Measurements from ENCODE around the gene EDC3. TPM values are rescaled to one million over a fixed set of nuclear protein-coding genes. Genes with fewer than 3 reads are reported as not detected.

EDC3 gene
- total and polyA plus RNA-seq, 2 of the 4 experiments (the other 2 are of a cell fraction): 16.8 to 38.0 TPM

GRCh38 chr15:74735305-74735704 lies 39.5 kb upstream of the EDC3 start:
- Histone ChIP-seq H3K56ac (ENCODE audit: extremely low read depth, insufficient read depth, low read length) (no peak overlapping the region), H4K20me1 (ENCODE audit: insufficient read depth, low read length) (no peaks in the 10 kb centered on the region), H3K79me1 (ENCODE audit: low read depth in 1 of 2, low read length in 2 of 2) (no peaks in the 10 kb centered on the region), H3K9ac (ENCODE audit: low read depth, low read length) (no peak overlapping the region), H4K5ac (ENCODE audit: low read depth, low read length) (no peak overlapping the region), H3K27me3 (ENCODE audit: control insufficient read depth, insufficient read depth, low read length) (peaks cover 58% of the 10 kb centered on the region), H2BK15ac (ENCODE audit: low read depth, low read length) (no peak overlapping the region), H2BK5ac (ENCODE audit: low read depth, low read length, poor library complexity, severe bottlenecking) (no peak overlapping the region), H4K8ac (ENCODE audit: low read depth in 2 of 2, low read length in 2 of 2) (no peak overlapping the region), H2AK9ac (replicated peaks; ENCODE audit: low read depth, low read length, poor library complexity) (no peak overlapping the region), H3K14ac (replicated peaks; ENCODE audit: low read depth, low read length) (no peak overlapping the region), H3K23ac (ENCODE audit: low read depth, low read length) (no peak overlapping the region), H3K4me3 (ENCODE audit: insufficient read depth, low read depth, low read length) (no peak overlapping the region), H3K4me2 (ENCODE audit: low read depth, low read length) (no peak overlapping the region), H3K36me3 (ENCODE audit: control insufficient read depth, insufficient read depth, low read length) (no peaks in the 10 kb centered on the region), H3K4ac (ENCODE audit: low read depth, low read length) (no peak overlapping the region), H2AFZ (replicated peaks; ENCODE audit: low read length, poor library complexity) (no peak overlapping the region), H2BK120ac (ENCODE audit: low read depth, low read length) (no peak overlapping the region), H3K9me1 (ENCODE audit: insufficient read depth, low read length) (no peaks in the 10 kb centered on the region), H3K18ac (ENCODE audit: low read depth, low read length) (no peak overlapping the region), H3K4me1 (ENCODE audit: control insufficient read depth, insufficient read depth, low read length) (no peaks in the 10 kb centered on the region), H3K27ac (ENCODE audit: insufficient read depth, low read length) (no peak overlapping the region), H3K9me3 (ENCODE audit: control insufficient read depth, insufficient read depth, low read length) (peaks cover 1% of the 10 kb centered on the region; the same call in 1 of the 2 replicates), H4K91ac (ENCODE audit: insufficient read depth, low read depth, low read length) (no peak overlapping the region), H2BK20ac (ENCODE audit: low read depth, low read length) (no peak overlapping the region), H2AK5ac (ENCODE audit: low read depth, low read length) (no peak overlapping the region)
- intact Hi-C loops (cut with micrococcal nuclease) (no loop called here), dilution Hi-C loops (cut with HindIII; ENCODE audit: low sequenced_read_pairs, unreplicated experiment) (no loop called here), in situ Hi-C loops (cut with MboI; ENCODE audit: low sequenced_read_pairs) (no loop called here)
- POLR2A ChIA-PET (ENCODE audit: unreplicated experiment): no interaction called here
- WGBS, 2 experiments (ENCODE audit: extremely low coverage in 2 of 2, insufficient read length in 1 of 2): no CpG with 5 or more reads among the region's 3 CpGs
- no TSS peak for BruUV-seq (replicated peaks)
- no peak for TF ChIP-seq MXI1 (IDR thresholded peaks at IDR 0.05; ENCODE audit: borderline replicate concordance, low read depth, low read length)
- no peak for TF ChIP-seq MAZ (IDR thresholded peaks at IDR 0.05; ENCODE audit: borderline replicate concordance, low read depth, low read length)
- TF ChIP-seq CTCF (conservative IDR thresholded peaks at IDR 0.05; ENCODE audit: low read depth, low read length): no peak
- TF ChIP-seq CEBPB (IDR thresholded peaks at IDR 0.05; ENCODE audit: low read depth, low read length): no peak
- no peak for TF ChIP-seq NFE2L2 (IDR thresholded peaks at IDR 0.05; ENCODE audit: low read depth, low read length)
- TF ChIP-seq SMC3 (IDR thresholded peaks at IDR 0.05; ENCODE audit: low read depth, low read length): no peak
- no peak for TF ChIP-seq FOS (IDR thresholded peaks at IDR 0.05; ENCODE audit: low read depth, low read length)
- TF ChIP-seq RCOR1 (IDR thresholded peaks at IDR 0.05; ENCODE audit: insufficient replicate concordance, low read length): no peak
- TF ChIP-seq RAD21 (IDR thresholded peaks at IDR 0.05; ENCODE audit: low read length): no peak
- no peak for TF ChIP-seq ELK1 (IDR thresholded peaks at IDR 0.05; ENCODE audit: borderline replicate concordance, low read depth, low read length)
- no peak for TF ChIP-seq BHLHE40 (IDR thresholded peaks at IDR 0.05; ENCODE audit: low read depth, low read length)
- ATAC-seq (ENCODE audit: low read depth) (no peak), DNase-seq (no peak)
- CTCF ChIA-PET: no interaction called here

Measured in IMR-90 (cell line).